HG03442 (cell line): ENCODE measurements around the gene ZNF253.
"Not testable (repeated sequence)": the region's sequence is repeated elsewhere in the genome, so short reads cannot be mapped to it uniquely, and the experiment has no call there.

Source experiments
- ATAC-seq: cut with Tn5 transposase; IDR thresholded peaks from one replicate; pipeline ENCODE4 v1.9.1; 2021; ENCODE audit warnings: mild to moderate bottlenecking, moderate library complexity; ENCODE audit not compliant: unreplicated experiment

The ZNF253 gene

GRCh38 chr19:19892055-19892941 is 26.6 kb downstream of the ZNF253 start:
- ATAC-seq: not testable (repeated sequence)

- ATAC-seq: no peak
Observed at GRCh38 chr19:19900139-19900728, 34.6 kb downstream of the ZNF253 start.

GRCh38 chr19:19900729-19901444 is 35.2 kb downstream of the ZNF253 start, which contains the start of gene ZNF93:
Gene ZNF93, plus strand, starts transcription at chr19:19900946. Its CDS starts 143 bp downstream, at chr19:19901089.
- peak; percentile 92 for ATAC-seq

GRCh38 chr19:19907551-19907950 is 41.9 kb downstream of the ZNF253 start:
- not testable (repeated sequence) for ATAC-seq

- ATAC-seq: no peak
Observed at GRCh38 chr19:19909654-19910053, 44.0 kb downstream of the ZNF253 start.

GRCh38 chr19:19911150-19911549 is 45.5 kb downstream of the ZNF253 start:
- no peak for ATAC-seq

GRCh38 chr19:19914596-19914995 is 48.9 kb downstream of the ZNF253 start:
- no peak for ATAC-seq

GRCh38 chr19:19930417-19930816 is 64.7 kb downstream of the ZNF253 start:
- ATAC-seq: not testable (repeated sequence)

- ATAC-seq: not testable (repeated sequence)
Observed at GRCh38 chr19:19933432-19934314, 68.0 kb downstream of the ZNF253 start.

- ATAC-seq: no peak
Observed at GRCh38 chr19:19937403-19937802, 71.7 kb downstream of the ZNF253 start.

- no peak for ATAC-seq
Observed at GRCh38 chr19:19938449-19938848, 72.8 kb downstream of the ZNF253 start.

GRCh38 chr19:19943848-19944582 is 78.3 kb downstream of the ZNF253 start:
- ATAC-seq: no peak
